HUES6 (cell line): Measurements from ENCODE around the gene SIRPG.

Experiments used
- H3K27ac ChIP-seq: 2 replicates; pipeline ENCODE4 v1.7.0; 2013; ENCODE audit warnings: low read depth, mild to moderate bottlenecking, low read length, inconsistent platforms
- H3K27me3 ChIP-seq: 2 replicates; pipeline ENCODE4 v1.6.1; 2013; ENCODE audit warnings: low read length; ENCODE audit not compliant: control insufficient read depth, insufficient read depth
- H3K36me3 ChIP-seq: 2 replicates; pipeline ENCODE4 v1.6.1; 2013; ENCODE audit warnings: low read length; ENCODE audit not compliant: control insufficient read depth, insufficient read depth
- H3K4me1 ChIP-seq: 2 replicates; pipeline ENCODE4 v1.6.1; 2013; ENCODE audit warnings: low read length; ENCODE audit not compliant: control insufficient read depth, insufficient read depth
- H3K4me3 ChIP-seq: 2 replicates; pipeline ENCODE4 v1.5.1; 2013; ENCODE audit warnings: low read depth, low read length
- H3K9ac ChIP-seq: one replicate; pipeline ENCODE4 v1.6.1; 2013; ENCODE audit warnings: mild to moderate bottlenecking, low read length
- H3K9me3 ChIP-seq: 2 replicates; pipeline ENCODE4 v1.6.1; 2013; ENCODE audit warnings: low read depth, low read length; ENCODE audit not compliant: control insufficient read depth, insufficient read depth

Gene SIRPG

GRCh38 chr20:1588533-1589460 lies 68.8 kb downstream of the SIRPG start:
- H3K9me3 ChIP-seq, result no peaks in the 10 kb centered on the region
- H3K27ac ChIP-seq, result no peak overlapping the region
- H3K4me3 ChIP-seq, result no peak overlapping the region
- H3K4me1 ChIP-seq, result no peaks in the 10 kb centered on the region; the same call in 1 of the 2 replicates
- H3K9ac ChIP-seq, result no peak overlapping the region
- no peaks in the 10 kb centered on the region for H3K36me3 ChIP-seq
- H3K27me3 ChIP-seq, result no peaks in the 10 kb centered on the region

DNA sequence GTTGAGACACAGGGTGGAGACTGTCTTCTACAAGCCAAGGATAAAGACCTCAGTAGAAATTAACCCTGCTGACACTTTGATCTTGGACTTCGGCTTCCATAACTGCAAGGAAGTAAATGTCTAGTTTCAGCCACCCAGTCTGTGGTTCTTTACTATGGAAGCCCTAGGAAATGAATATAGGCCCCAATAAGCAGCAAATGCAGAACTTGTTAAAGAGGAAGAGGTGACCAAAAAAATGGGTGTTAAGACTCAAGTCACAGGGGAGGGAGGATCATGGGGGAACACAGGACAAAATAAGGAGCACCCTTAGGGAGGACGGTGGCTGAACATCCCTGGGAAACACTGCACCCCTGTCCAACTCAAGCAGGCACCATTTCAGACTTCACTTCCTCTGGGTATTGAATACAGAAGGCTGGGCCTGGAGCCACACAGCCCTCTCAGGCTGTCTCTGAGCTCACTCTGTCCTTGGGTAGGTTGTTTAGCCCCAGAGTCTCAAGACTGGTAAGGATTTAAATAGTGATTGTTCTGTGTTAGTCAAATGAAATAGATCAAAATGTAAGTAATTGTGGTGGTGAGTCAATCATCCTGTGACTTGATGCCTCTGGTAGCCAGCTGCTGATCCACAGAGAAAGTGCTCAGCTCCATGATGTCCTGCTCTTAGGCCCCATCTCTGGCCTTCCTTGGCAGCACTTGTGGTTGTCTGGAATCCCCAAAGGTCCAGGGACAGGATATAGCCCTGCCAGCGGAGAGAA lies 69.6 kb downstream of the SIRPG start:
- Histone ChIP-seq H3K36me3 (no peaks in the 10 kb centered on the region), H3K4me1 (no peaks in the 10 kb centered on the region; the same call in 1 of the 2 replicates), H3K27ac (no peak overlapping the region), H3K4me3 (no peak overlapping the region), H3K27me3 (no peaks in the 10 kb centered on the region), H3K9me3 (no peaks in the 10 kb centered on the region), H3K9ac (no peak overlapping the region)

GRCh38 chr20:1579488-1579887 lies 78.1 kb downstream of the SIRPG start:
- no peaks in the 10 kb centered on the region for H3K4me1 ChIP-seq
- no peak overlapping the region for H3K27ac ChIP-seq
- H3K36me3 ChIP-seq, result no peaks in the 10 kb centered on the region
- no peaks in the 10 kb centered on the region; the same call in 1 of the 2 replicates for H3K27me3 ChIP-seq
- H3K4me3 ChIP-seq, result no peak overlapping the region
- H3K9ac ChIP-seq, result no peak overlapping the region
- no peaks in the 10 kb centered on the region for H3K9me3 ChIP-seq
